C4-2B (cell line): ENCODE data around the gene MBTPS1.

Experiments
- CTCF ChIP-seq: fragments of 450-650 bp; conservative IDR thresholded peaks from 2 replicates; pipeline ENCODE4 v1.5.1; 2017; ENCODE audit warnings: mild to moderate bottlenecking
- ZFX ChIP-seq: fragments of 450-650 bp; IDR thresholded peaks from 2 replicates; pipeline ENCODE4 v1.6.1; 2017

- TF ChIP-seq ZFX = no peak
- no peak for TF ChIP-seq CTCF
Measured at GRCh38 chr16:84132527-84133285, 16.0 kb upstream of the MBTPS1 start.
